Cerebellar nuclear complex (tissue), 1 donor: Measurements from ENCODE around the gene NEAT1.
"Not testable (repeated sequence)": the region's sequence is repeated elsewhere in the genome, so short reads cannot be mapped to it uniquely, and the experiment has no call there.

Experiments
- DNase-seq, 2 experiments: peaks; one replicate each; lab custom pipeline; 2025; lab: John Stamatoyannopoulos, UW

NEAT1 gene

DNA sequence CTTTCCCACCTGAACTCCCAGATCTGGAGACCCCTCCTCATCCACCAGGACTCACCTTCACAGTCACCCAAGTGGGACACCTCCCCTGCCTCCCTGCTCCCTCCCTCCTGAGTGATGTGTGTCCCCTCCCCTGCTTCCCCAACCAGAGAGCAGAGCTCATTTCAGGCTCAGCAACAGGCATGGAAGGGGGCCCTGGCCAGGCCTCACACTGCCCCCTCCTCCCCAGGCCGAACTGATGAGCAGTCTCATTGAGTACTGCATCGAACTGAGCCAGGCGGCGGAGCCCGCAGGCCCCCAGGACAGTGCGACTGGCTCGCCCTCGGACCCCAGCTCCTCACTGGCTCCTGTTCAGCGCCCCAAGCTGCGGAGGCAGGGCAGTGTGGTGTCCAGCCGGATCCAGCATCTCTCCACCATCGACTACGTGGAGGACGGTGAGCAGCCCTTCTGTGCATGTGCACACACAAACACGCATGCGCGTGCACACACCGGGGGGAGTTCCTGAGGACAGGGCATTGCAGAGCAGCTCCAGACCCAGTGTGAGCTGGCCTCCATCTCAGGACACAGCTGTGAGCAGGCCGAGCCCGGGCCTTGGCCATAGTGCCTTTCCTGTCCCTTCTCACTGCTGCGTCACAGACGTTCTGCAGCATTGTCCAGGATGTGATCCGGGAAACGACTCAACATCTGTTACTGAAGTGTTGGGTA, 17.8 kb upstream of the NEAT1 start:
- DNase-seq, result no peak

DNA sequence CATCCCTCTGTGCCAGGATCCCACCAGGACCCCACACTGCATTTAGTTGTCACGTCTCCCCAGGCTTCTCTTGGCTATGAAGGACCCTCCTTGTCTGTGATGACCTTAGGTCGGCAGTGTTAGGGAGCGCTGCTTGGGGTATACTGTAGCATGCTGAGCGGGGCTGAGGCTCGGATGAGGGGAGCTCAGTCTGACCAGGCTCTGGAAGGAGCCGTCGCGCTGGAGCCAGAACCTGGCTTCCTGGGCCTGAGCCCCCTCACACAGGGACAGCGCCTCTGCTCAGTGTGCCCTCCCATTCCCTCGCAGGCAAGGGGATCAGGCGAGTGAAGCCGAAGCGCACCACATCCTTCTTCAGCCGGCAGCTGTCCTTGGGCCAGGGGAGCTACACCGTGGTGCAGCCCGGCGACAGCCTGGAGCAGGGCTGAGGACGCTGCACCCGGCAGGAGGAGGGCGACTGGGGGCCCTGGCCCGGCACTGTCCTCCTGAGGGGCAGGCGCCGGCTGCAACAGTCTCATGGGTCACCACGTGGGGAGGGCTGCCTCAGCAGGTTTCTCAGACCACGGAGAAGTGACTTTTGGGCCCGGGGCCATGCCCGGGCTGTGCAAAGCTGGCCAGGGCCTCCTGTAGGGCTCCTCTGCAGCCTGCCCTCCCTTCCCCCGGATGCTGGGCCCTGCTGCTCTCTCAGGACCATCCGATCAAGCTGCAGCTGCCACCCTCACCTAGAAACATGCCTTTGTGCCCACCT, 11.5 kb upstream of the NEAT1 start:
- no peak for DNase-seq

DNA sequence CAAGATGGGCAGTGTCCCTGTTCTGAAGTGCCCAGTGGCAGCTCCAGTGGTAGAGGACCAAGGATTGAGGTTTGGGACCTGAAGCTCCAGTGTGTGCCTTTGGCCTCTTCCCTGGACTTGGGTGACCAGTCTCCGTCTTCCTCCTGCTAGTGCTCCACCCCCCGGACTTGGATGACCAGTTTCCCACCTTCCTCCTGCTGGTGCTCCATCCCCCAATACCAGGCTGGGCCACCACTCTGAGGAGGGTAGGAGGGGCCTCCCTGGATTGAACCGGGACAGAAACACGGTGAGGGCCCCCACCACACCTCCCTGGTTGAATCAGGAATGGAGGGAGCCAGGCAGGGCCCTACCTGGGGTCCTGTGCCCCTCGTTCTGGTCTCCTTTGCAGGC, 10.9 kb upstream of the NEAT1 start:
- DNase-seq, result no peak

DNA sequence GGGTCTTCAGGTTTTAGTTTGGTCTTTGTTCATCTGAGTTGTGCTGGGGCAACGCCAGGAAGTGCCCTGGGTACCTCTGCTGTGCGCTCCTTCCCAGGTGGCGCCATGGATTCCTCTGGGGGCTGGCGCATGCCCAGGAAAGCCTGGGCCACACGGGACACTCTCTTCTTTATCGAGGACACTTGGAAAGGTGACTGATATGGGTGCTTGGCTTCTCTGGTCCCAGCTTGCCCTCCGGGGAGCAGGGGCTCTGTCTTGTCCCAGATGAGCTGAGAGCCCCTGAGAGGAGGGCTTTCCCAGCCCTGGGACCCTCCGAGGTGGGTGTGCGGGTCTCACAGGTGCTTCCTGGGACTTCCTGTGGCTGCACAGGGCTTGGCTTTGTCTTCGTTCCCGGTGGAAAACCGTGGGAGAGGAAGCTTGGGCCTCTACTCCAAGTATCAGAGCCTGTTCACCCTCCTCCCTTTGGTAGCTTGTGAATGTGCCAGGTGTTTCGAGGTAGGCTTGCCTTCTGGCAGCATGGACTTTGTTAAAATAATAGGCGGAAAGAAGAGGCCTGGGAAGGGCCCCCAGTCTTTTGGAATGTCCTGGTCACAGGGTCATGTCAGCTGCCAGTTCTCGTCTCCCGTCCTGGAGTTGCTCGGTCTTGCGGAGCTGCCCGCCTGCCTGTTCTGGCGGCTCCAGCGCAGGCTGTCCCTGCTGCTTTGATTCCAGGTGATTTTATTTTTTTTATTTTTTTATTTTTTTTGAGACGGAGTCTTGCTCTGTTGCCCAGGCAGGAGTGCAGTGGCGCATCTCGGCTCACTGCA, 10.1 kb upstream of the NEAT1 start:
- DNase-seq, result no peak

DNA sequence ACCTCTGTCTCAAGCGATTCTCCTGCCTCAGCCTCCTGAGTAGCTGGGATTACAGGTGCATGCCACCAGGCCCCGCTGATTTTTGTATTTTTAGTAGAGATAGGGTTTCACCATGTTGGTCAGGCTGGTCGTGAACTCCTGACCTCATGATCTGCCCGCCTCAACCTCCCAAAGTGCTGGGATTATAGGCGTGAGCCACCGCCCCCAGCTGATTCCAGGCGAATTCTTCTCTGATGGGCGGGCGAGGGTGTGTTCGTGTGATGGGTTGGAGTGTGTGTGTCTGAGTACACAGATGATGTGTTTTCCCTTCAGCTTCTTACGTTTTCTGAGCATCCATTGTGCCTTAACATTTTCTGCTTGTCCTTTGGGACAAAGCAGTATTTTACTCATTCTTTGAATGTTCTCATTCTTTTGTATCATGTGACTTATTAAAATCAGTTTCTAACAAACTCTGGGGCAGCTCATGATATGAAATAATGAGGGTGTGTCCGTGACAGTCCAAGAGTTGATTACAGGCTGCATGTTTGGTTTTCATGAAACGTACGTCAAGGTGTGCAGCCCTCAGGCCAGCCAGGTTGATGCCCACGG, 9.4 kb upstream of the NEAT1 start:
- not testable (repeated sequence) for DNase-seq

DNA sequence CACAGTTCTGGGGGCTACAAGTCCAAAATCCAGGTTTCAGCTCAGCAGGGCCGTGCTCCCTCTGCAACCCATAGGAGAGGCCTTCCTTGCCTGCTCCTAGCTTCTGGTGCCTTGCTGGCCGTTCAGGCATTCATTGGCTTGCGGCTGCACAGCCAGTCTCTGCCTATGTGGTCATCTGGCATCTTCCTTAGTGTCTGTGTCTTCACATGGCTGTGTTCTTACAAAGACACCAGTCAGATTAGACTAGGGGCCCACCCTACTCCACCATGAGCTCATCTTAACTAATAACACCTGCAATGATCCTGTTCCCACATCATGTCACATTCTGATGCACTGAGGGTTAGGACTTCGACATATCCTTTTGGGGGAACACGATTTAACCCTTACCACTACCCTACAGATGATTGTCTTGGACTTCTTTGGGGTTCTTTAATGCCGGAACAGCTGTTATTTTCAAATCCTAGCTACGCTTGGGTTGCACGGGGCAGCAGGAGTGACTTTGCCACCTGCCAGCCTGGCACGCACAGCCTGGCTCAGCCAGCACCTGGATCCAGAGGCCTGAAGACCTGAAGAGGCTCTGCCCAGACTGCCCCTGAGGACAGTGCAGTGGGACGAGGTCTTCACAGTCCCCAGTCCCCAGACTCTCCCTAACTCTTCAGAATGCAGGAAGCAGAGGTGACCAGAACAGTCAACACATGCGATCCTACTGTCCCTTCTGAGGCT, 7.7 kb upstream of the NEAT1 start:
- DNase-seq, result no peak

DNA sequence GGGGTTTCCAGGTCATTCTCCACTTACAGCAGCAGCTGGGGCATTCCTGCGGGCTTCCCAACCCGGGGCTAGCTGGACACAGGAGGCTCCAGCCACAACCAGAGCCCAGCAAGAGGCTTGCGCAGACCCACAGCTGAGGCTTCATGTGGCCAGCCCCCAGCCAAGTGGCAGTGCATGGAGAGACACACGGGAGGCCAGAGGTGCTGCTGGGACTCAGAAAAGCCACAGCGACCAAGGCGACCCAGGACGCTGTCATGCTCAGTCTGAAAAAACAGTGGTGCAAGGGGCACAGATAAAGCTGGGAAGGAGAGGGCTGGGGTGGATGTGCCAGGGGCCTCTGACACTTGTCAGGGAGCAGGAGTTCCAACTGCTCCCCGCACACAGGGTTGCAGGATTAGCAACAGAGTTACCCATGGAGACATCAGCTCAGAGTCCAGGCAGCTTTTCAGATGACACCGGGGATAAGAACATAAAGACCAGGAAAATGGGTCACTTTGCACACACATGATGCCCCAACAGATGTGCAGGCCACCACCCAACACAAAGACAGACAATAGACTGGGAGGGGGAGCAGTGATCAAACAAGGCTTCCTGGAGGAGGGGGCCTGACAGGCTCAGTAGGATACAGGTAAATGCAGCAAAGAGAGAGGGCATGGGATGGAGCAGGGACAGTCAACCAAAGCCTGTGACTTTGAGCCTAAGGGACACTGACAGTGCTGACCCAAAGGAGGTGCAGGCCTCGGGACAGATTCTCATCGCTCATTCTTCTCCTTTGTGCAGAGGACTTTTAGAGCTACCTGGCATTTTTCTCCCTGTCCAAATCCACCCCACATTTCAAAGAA, 6.9 kb upstream of the NEAT1 start:
- no peak for DNase-seq

DNA sequence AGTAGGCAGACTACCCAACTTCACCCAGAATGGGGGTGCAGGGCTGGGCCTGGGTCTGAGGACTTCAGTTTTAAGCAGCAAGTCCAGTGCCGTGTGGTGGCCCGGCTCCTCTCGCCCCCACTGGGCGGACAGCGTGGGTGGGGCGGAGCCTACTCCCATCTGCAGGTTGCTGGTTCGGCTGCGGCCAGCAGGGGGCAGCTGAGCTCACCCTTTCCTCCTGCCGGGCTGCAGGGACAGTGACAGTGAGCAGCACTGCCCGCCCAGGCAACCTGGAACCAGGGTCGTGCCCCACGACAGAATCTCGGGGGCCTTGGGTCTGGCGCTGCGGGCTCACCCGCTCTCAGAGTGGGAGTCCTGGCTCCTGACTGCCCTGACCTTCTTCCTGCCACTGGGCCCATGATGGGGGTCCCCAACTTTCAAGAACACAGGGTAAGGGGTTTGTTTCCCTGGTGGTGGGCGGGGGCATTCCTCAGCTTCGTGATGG, 6.2 kb upstream of the NEAT1 start:
- peak; percentile 52 to 78 for DNase-seq

DNA sequence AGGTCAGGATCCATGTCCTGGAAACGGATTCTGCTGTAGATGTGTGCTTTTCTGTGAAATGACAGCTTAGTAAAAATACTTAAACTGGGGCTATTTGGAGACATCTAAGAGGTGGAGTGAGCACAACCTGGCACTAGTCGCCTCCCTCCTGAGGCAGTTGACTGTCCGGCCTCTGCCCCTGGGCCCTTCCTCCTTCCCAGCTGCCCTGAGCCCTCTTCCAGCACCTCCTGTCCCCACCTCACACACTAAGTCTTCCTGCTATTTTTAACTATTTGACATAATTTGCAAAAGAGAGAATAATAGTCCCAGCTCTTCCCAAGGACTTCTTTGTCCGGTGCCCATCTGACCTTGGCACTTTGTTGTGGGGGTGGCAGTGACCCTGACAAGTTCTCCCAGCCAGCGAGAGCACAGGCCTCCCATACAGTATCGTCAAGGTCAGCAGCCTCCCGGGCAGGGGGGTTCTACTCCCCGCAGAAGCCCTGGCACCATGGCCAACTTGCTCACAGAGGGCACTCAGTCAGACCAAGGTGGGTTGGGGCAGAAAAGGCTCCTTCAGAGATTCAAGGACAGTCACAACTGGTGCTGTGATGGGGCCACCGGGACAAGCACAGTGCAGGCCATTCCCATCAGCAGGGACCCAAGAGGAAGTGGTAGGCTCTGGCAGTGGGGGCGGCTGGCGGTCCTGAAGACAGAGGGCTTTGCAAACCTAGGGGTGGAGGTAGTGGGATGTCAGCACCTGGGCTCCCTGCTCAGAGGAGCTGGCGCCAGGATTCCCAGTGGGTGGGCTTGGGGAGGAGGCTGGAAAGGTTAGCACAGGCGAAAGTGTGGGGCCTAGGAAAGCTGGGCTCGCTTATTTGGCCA, 5.5 kb upstream of the NEAT1 start:
- DNase-seq, result no peak

DNA sequence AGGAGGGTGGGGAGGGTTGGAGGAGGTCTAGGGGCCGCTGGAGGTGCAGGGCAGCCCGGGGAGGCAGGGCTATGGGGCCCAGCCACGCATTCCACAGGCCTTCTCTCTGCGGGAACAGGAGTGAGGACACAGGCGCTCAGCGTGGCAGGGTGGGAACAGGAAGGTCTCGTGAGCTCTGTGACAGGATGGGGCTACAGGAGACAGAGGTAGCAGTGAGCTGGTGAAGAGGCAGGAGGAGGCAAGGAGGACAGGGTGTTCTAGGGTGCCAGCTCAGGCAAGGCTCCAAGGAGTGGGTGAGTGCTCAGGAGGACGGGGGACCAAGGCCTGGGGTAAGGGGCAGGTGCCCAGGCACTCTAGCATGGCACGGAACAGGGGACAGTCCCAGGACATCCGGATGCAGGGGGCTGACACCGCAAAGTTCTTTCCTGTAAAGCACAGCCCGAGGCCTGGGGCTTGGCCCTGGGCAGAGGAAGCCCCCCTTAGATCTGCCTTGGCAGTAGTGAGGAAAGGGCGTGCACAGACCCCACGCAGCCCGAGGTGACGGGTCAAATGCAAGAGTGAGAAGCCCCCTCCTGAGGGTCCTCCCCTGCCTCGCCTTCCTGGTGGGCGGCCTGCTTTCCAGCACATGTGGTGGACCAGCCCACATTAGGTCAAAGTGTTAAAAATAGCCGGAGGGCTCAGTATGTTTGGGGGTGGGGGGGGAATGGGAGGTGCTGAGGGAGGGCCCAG, 4.7 kb upstream of the NEAT1 start:
- DNase-seq, result no peak

DNA sequence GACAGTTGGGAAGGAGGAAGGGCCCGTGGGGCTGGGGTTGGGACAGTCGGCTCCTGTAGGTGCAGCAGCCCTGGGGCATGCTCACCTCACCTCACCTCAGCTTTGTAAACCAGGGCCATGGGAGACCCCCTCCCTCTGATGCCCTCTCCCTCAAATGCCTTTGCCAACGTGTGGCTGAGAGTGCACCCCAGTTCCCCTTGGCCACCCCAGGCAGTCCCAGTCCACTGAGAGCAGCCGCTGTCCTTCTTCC, 4.2 kb upstream of the NEAT1 start:
- DNase-seq, result no peak

DNA sequence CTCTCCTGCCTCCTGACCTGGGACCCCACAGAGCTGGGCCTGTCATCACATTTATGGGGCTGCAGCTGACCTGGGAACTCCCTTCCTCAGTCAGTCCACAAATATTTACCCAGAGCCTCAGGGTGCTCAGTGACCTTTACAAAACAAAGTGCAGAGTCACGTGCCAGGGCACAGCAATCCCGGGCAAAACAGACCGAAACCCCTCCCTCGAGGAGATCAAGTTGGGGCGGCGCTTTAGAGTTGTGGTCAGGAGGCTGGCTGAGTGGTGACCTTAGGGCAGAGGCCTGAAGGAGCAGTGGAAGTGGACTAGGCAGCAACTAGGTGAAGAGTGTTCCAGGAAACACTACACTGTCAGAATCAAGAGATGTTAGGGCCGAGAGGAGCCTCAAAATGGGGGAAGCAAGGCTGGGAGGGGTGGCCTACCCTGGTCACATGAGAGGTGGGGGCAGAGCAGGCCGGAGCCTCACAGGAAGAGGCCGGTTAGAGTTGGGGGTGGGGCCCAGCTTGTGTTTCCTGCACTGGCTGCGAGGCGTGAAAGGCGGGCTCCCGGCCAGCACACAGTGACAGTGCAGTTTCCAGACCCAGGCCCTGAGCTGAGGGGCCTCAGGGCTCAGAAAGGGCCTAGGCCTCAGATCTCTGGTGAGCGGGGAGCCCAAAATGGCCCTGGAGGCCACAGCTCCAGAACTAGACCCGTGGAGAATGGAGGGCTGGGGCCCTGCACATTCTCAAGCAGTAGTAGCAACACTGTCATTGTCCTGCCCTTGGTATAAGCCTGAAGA, 3.7 kb upstream of the NEAT1 start:
- DNase-seq, result peak in 1 of 2 experiments; percentile 37

DNA sequence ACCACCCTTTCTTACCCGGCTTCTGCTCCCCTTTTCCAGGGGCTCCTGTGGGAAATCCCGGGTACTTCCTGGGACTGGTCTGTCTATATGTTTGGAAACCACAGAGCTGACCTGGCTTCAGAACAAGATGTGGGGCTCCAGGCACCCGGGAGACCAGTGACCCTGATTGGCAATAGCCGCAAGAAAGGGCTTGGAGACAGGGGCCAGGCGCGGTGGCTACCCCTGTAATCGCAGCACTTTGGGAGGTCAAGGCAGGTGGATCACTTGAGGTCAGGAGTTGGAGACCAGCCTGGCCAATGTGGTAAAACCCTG, 3.2 kb upstream of the NEAT1 start:
- DNase-seq, result no peak

DNA sequence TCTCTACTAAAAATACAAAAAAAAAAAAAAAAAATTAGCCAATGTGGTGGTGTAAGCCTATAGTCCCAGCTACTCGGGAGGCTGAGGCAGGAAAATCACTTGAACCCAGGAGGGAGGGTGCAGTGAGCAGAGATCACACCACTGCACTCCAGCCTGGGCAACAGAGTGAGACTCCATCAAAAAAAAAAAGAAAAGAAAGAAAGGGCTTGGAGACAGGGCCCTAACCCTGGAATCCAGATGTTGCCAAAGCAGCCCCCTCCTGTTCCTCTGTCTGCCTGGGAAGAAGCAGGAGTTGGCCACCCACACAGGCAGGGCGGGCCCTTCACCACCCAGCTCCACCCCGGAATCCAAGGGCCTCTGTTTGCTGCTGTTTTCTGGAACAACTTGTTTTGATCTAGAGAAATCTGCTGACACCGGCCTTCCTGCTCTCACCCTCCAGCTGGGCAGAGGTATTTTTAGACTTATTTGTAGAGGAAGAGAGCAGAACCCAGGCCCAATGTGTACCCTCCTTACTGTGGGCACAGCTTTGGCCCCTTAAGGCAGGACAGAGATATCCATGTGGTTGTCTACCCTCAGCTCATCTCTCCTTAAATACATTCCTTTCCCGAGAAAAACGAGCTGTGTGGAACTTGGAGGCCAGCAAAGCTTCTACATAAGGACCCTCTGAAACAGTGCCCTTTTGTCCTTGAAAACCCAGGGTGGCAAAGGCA, 2.7 kb upstream of the NEAT1 start:
- no peak for DNase-seq

DNA sequence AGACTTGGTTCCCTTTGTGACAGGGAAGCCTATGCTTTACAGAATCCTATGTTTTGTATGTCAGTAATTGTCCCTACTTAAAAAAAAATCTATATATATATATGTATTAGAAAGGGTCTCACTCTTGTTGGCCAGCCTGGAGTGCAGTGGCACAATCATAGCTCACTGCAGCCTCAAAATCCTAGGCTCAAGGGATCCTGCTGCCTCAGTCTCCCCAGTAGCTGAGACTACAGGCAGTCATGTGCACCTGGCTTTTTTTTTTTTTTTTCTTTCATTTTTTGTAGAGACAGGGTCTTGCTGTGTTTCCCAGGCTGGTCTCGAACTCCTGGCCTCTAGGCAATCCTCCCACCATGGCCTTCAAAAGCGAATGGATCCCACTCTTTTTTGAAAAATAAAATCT, 2.1 kb upstream of the NEAT1 start:
- DNase-seq, result no peak

DNA sequence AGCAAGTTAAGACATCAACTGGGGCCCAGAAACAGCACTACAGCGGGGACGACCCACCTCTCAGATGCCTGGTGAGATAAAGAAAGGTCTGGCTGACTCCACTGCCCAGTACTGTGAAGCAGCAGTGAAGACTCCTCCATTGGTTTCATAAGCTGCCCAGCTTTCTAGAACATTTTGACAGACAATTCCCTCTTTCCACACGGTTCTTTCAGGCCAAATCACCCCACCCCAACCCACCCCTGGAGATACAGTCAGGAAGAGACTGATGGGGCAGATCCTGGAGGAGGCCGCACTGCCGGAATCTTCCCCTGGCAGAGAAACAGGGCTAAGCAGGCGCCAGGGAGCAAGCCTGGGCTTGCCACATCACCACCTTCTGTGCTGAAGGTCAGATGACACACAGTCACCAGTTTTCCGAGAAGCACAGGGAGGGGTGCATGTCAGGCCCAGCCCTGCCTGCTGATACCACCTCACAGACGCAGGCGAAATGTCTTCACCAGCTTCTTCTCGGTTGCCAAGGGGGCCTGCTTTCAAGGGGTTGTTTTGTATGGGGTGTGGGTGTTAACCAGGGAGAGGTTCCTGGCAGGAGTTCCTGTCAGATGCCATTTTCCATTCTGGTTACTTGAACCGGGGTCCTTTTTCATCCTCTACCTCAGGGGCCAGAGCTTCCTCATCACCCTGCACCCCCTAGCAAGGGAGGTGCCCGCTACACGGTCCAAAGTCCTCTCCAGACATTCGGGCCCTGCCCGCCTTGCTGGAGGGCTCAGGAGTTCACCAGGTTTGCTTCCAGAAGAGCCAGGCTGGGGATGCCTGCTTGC, 1.4 kb upstream of the NEAT1 start:
- DNase-seq, result peak; percentile 62 to 66
